Heart right ventricle (tissue), 16 donors: ENCODE data around the gene MAD1L1. TPM values are rescaled to one million over a fixed set of nuclear protein-coding genes. Genes with fewer than 3 reads are reported as not detected.

Source experiments
- ATAC-seq, 8 donors: fragments of 200-7000 bp; cut with Tn5 transposase; one replicate each; pipeline ENCODE4 v1.9.1; 2020; ENCODE audit warnings: mild to moderate bottlenecking in 8 of 8, moderate library complexity in 8 of 8, moderate number of reproducible peaks in 1 of 8
- DNase-seq, 2 donors: peaks; one replicate each; pipeline ENCODE4 v3.0.0-alpha.2; 2020
- H3K27ac ChIP-seq, 10 donors: fragments of 200-600 bp; sonication (generic) in 2 of 10; one replicate each; pipeline versions ENCODE4 v1.5.0 to v1.8.0; 2020 to 2022; ENCODE audit warnings: mild to moderate bottlenecking in 3 of 10
- H3K27me3 ChIP-seq, 7 donors: fragments of 200-600 bp; one replicate each; pipeline ENCODE4 v1.8.0; 2021 to 2022; ENCODE audit warnings: mild to moderate bottlenecking in 2 of 7
- H3K36me3 ChIP-seq, 9 donors: fragments of 200-600 bp; sonication (generic) in 1 of 9; one replicate each; pipeline versions ENCODE4 v1.5.0 to v1.8.0; 2020 to 2022; ENCODE audit warnings: mild to moderate bottlenecking in 2 of 9
- H3K4me1 ChIP-seq, 9 donors: fragments of 200-600 bp; sonication (generic) in 1 of 9; one replicate each; pipeline versions ENCODE4 v1.5.0 to v1.8.0; 2020 to 2022; ENCODE audit warnings: mild to moderate bottlenecking in 4 of 9
- H3K4me3 ChIP-seq, 10 donors: fragments of 200-600 bp; sonication (generic) in 2 of 10; one replicate each; pipeline versions ENCODE4 v1.5.0 to v1.8.0; 2020 to 2022; ENCODE audit warnings: mild to moderate bottlenecking in 7 of 10, moderate library complexity in 2 of 10
- H3K9me3 ChIP-seq, 11 donors: fragments of 200-600 bp in 10 of 11; sonication (generic) in 2 of 11; one replicate each; pipeline versions ENCODE4 v1.5.0 to v1.8.0; 2013 to 2022; ENCODE audit warnings: mild to moderate bottlenecking in 2 of 11, control low read depth in 1 of 11, moderate library complexity in 1 of 11
- WGBS, 2 donors: extraction: QIAGEN DNeasy Blood & Tissue Kit; methylation state at CpG; one replicate each; pipeline ENCODE4 v1.1.7; 2013; ENCODE audit warnings: inconsistent platforms in 1 of 2; 5-methylcytosine and 5-hydroxymethylcytosine counted together
- intact Hi-C, 10 donors: fragments of 100-400 bp; cut with DNase I; formaldehyde crosslinking; loops; one replicate each; pipeline versions ENCODE4 v1.11.1 to v1.14.2; 2022
- polyA plus RNA-seq, 2 donors: library from polyadenylated mRNA; stranded (reverse); fragments of 200-250 nt; gene quantifications; one replicate each; pipeline ENCODE4 v1.2.3, GENCODE V29; 2013
- total RNA-seq, 10 donors: library from RNA; stranded (reverse); fragmentation: NEBNext Ultra II Directional in 3 of 10; extraction: Animal tissue kit (Norgen Biotek cat#: 25700) in 3 of 10; gene quantifications; one replicate each; pipeline versions ENCODE4 v1.2.1 to v1.2.4, GENCODE V29; 2021 to 2023
- TF ChIP-seq, protein P1 (sequence below), 9 donors: fragments of 200-600 bp; sonication (generic) in 2 of 9; IDR thresholded peaks; one replicate each; pipeline versions ENCODE4 v1.5.0 to v1.8.0; 2021 to 2022; ENCODE audit warnings: antibody characterized with exemption in 9 of 9, mild to moderate bottlenecking in 5 of 9, moderate library complexity in 1 of 9
- donor health status: Arrhythmogenic right ventricular cardiomyopathy.
- donor health status: ischemic (EF 13 %, LVEDD 7.1; RV severe dilation, severe dysfunction).
- donor health status: healthy with polysubstance abuse.
- donor health status: DM: no; HTN: yes; CAD: no.
- donor health status: DM: no; HTN: no; CAD: no.
- donor health status: ischemic (EF 25% LVEDD 6.9; RV normal size, moderate dysfunction).
- donor health status: ischemic (EF 25% LVEDD 5.7; RV mildly dilated, moderate dysfunction).
- donor health status: healthy.
- donor health status: DM: yes; HTN: yes; CAD: no.
- donor health status: Ischemic cardiomyopathy.
- donor health status: ischemic (EF 35%, LVEDD 5.7; RV mildly dilated, moderate dysfunction).
- donor health status: nonischemic (EF 11% LVEDD 7.7; RV severe dilation, severe dysfunction).
- donor health status: DM: yes; HTN: yes; CAD: no.
- donor health status: PGD.
- donor health status: ischemic (EF 29% LVEDD 5.4; RV normal size, mild dysfunction).
- donor health status: nonischemic (EF 23%, LVEDD 6.1; RV moderate dilation, normal function).

MAD1L1 gene
- total and polyA plus RNA-seq, 12 donors = 13.8 to 46.8 (median 20.2) TPM

DNA sequence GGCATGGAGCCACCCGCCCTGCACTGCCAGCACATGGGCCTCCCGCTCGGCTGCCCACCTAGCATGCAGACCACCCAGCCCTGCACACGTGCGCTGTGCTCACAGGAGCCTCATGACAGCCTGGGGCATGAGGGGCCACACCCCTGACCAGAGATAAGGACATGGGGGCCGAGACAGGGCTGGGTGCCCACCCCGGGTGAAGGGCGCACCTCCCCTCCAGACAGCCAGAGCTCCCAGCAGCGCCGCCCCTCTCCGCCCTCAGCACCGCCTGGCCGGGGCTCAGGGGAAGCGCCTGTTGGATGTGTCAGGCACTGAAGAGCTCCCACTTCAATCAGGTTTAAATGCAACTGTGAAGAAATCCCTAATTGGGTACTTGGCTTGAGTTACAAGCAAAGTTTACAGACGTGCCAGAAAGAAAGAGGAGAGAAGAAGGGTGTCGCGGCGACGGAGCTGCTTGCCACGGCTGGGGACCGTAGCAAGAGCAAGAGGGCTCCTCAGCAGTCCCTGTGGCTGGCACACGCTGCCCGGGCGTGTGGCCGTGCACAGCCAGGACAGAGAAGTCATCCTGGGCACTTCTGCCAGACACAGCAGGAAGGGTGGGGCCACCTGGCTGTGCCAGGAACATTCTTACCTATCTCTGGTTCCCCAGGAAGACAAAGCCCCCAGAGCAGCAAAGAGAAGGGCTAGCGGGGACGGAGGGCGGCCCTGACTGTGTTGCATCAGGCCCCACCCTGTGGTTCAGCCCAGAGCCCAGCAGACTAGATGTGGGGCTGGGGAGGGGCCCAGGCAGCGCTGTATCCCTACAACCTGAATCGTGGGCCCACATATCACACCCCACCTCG, 315.3 kb downstream of the MAD1L1 start:
- Histone ChIP-seq H3K4me3 (no peak overlapping the region), H3K4me1 (peaks cover 10 to 60% (median 24%) of the 10 kb centered on the region in 9 donors), H3K36me3 (peaks cover 0 to 3% (median 0%) of the 10 kb centered on the region in 9 donors), H3K27ac (no peak overlapping the region), H3K9me3 (no peaks in the 10 kb centered on the region), H3K27me3 (no peaks in the 10 kb centered on the region)
- TF ChIP-seq, protein P1, sequence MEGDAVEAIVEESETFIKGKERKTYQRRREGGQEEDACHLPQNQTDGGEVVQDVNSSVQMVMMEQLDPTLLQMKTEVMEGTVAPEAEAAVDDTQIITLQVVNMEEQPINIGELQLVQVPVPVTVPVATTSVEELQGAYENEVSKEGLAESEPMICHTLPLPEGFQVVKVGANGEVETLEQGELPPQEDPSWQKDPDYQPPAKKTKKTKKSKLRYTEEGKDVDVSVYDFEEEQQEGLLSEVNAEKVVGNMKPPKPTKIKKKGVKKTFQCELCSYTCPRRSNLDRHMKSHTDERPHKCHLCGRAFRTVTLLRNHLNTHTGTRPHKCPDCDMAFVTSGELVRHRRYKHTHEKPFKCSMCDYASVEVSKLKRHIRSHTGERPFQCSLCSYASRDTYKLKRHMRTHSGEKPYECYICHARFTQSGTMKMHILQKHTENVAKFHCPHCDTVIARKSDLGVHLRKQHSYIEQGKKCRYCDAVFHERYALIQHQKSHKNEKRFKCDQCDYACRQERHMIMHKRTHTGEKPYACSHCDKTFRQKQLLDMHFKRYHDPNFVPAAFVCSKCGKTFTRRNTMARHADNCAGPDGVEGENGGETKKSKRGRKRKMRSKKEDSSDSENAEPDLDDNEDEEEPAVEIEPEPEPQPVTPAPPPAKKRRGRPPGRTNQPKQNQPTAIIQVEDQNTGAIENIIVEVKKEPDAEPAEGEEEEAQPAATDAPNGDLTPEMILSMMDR (IDR thresholded peaks at IDR 0.05) = no peak
- 76 to 83% methylated on average over 31 of the region's 31 CpGs for WGBS, 2 donors
- intact Hi-C loops = no loop called here
- DNase-seq (peak in 1 of 2 donors; percentile 17), ATAC-seq (peak in 1 of 8 donors; percentile 14)

DNA sequence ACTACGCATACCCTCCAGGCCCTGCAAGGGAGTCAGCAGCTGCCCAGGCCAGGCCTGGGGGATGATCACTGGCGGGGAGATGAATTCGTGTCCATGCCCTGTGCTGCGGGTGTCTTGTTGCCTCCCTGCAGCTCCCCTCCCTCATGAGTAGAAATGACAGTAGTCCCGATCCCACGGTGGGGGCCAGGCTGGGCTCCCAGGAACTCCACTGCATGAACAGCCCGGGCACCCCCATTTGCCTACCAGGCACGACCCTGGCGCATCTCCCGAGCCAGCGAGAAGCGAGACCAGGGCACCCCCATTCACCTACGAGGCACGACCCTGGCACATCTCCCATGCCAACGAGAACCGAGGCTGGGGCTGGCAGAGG, 316.2 kb downstream of the MAD1L1 start:
- WGBS, 2 donors = 94 to 96% methylated on average over 16 of the region's 16 CpGs
- Histone ChIP-seq H3K9me3 (no peaks in the 10 kb centered on the region), H3K4me3 (no peak overlapping the region), H3K36me3 (no peaks in the 10 kb centered on the region), H3K27ac (peak overlapping the region in 1 of 10 donors; percentile 36), H3K4me1 (peaks cover 10 to 54% (median 24%) of the 10 kb centered on the region in 9 donors), H3K27me3 (no peaks in the 10 kb centered on the region)
- ATAC-seq (no peak), DNase-seq (peak in 1 of 2 donors; percentile 11)
- TF ChIP-seq, protein P1 (IDR thresholded peaks at IDR 0.05) = no peak
- intact Hi-C loops = no loop called here

DNA sequence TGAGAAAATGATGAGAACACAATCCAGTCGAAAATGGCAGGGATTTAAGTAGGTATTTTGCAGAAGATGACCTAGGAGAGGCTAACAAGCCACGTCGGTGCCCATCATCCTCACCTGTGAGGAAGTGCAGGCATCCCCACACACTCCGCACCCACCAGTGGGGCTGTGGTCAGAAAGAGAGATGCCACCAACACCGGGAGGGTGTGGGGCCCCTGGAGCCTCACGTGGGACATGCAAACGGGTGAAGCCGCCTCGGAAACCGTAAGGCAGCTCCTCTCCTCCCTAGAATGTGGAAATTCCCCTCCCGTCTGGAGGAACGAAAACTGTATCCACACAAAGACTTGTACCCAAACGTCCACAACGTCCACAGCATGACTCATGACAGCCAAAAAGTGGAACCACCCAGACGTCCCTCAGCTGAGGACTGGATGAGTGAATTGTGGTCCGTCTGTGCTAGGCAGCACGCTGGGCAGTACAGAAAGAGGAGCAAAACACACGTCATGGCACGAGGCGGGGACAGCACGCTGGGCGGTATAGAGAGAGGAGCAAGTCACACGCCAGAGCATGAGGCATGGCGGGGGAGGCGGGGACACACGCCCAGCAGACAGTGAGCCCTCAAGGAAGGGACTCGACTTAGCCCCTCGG, 316.7 kb downstream of the MAD1L1 start:
- ATAC-seq = no peak

DNA sequence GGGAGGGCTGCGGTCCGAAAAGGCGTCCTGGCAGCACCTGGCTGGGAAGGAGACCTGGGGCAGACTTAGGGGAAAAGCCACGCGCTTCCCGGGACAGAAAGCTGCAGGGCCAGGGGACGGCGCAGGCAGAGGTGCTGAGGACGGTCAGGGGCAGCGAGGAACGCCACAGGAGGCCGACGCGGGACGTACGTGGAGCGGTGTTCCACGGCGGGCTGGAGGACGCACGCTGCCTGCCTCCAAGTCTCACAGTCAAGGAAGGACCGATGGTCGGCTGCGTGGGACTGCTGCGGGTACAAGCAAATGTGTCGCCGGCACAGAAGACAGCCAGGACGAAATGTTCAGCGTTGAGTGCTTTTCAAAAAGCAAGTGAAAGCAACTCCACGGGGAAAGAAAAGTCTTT, 317.4 kb downstream of the MAD1L1 start:
- DNase-seq (peak in 1 of 2 donors; percentile 5), ATAC-seq (no peak)
- no peaks in the 10 kb centered on the region for H3K9me3 ChIP-seq
- H3K36me3 ChIP-seq = no peaks in the 10 kb centered on the region
- TF ChIP-seq, protein P1 (IDR thresholded peaks at IDR 0.05) = no peak
- intact Hi-C loops = no loop called here
- H3K27ac ChIP-seq = no peak overlapping the region
- H3K27me3 ChIP-seq = no peaks in the 10 kb centered on the region
- H3K4me3 ChIP-seq = no peak overlapping the region
- H3K4me1 ChIP-seq = peaks cover 10 to 49% (median 24%) of the 10 kb centered on the region in 9 donors
- 98 to 99% methylated on average over 30 of the region's 30 CpGs for WGBS, 2 donors

More for the DNA sequence above, 316.7 kb downstream of the MAD1L1 start:
- TF ChIP-seq, protein P1 (IDR thresholded peaks at IDR 0.05) = no peak
- H3K27ac ChIP-seq = peak overlapping the region in 1 of 10 donors; percentile 36
- 90 to 95% methylated on average over 28 of the region's 28 CpGs for WGBS, 2 donors
- H3K27me3 ChIP-seq = no peaks in the 10 kb centered on the region
- intact Hi-C loops = no loop called here
- H3K4me1 ChIP-seq = peaks cover 10 to 54% (median 24%) of the 10 kb centered on the region in 9 donors
- no peaks in the 10 kb centered on the region for H3K9me3 ChIP-seq
- no peaks in the 10 kb centered on the region for H3K36me3 ChIP-seq
- no peak overlapping the region for H3K4me3 ChIP-seq
- DNase-seq = peak in 1 of 2 donors; percentile 25
